Ishikawa (cell line): ENCODE measurements around the gene RNH1.

Experiments used
- CREB1 ChIP-seq: IDR thresholded peaks from 2 replicates; pipeline ENCODE4 v1.6.1; 2012; ENCODE audit warnings: low read depth
- EP300 ChIP-seq: IDR thresholded peaks from 2 replicates; pipeline ENCODE4 v1.6.1; 2012; ENCODE audit warnings: borderline replicate concordance
- FOXM1 ChIP-seq: IDR thresholded peaks from 2 replicates; pipeline ENCODE4 v1.6.1; 2012; ENCODE audit warnings: low read depth, borderline replicate concordance
- NFIC ChIP-seq: IDR thresholded peaks from 2 replicates; pipeline ENCODE4 v1.6.1; 2012
- TAF1 ChIP-seq: IDR thresholded peaks from 2 replicates; pipeline ENCODE4 v1.6.1; 2012; ENCODE audit warnings: low read depth, mild to moderate bottlenecking
- YY1 ChIP-seq: IDR thresholded peaks from 2 replicates; pipeline ENCODE4 v1.6.1; 2012; ENCODE audit warnings: low read depth
- TF ChIP-seq, protein P1 (sequence below): IDR thresholded peaks from 2 replicates; pipeline ENCODE4 v1.6.1; 2012
- TF ChIP-seq, protein P2 (sequence below): IDR thresholded peaks from 2 replicates; pipeline ENCODE4 v1.6.1; 2012
- TF ChIP-seq, protein P3 (sequence below): IDR thresholded peaks from 2 replicates; pipeline ENCODE4 v1.6.1; 2012; ENCODE audit warnings: low read depth, mild to moderate bottlenecking

DNA sequence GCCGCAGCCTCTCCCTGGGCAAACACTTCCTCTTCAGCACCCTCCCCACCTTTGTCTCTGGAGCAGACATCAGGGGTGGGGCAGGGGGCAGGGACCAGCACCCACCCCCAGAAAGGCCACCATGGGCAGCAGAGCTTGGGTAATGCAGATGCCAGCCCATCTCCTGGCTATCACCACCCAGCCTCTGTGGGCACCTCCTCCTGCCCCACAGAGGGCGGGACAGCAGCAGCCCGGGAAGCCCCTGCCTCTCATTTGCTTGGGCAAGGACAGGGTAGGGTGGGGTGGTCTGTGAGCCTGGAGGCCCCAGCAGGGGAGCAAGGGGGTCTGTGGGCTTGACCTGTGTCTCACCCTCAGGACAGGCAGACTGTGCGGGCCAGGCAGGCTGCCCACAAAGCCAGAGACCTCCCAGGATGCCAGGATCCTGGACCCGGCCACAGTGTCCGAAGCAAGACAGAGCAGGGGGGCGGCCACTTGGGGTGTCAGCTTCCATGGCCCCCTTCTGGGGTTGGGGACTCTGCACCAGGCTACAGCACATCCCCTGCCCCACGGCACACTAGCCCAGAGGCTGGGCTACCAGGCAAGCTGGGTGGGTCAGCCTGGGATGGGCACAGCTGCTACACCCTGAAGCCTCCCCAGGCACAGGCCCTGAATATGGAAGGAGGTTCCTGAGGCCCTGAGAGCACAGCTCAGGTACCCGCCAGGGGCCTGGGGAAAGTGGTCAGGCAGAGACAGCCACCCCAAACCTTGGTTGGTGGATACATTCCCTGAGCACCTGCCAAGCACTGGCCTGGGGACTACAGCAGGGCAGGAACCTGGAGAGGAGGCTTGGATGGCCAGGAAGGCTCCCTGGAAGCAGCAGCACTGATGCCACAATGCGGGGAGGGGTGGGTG lies 4.5 kb downstream of the RNH1 start:
- TF ChIP-seq FOXM1 (no peak), NFIC (no peak), CREB1 (no peak), EP300 (no peak), YY1 (no peak), TAF1 (no peak)
- TF ChIP-seq, protein P1, sequence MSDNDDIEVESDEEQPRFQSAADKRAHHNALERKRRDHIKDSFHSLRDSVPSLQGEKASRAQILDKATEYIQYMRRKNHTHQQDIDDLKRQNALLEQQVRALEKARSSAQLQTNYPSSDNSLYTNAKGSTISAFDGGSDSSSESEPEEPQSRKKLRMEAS, result no peak
- TF ChIP-seq, protein P2, sequence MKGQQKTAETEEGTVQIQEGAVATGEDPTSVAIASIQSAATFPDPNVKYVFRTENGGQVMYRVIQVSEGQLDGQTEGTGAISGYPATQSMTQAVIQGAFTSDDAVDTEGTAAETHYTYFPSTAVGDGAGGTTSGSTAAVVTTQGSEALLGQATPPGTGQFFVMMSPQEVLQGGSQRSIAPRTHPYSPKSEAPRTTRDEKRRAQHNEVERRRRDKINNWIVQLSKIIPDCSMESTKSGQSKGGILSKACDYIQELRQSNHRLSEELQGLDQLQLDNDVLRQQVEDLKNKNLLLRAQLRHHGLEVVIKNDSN, result no peak
- TF ChIP-seq, protein P3, sequence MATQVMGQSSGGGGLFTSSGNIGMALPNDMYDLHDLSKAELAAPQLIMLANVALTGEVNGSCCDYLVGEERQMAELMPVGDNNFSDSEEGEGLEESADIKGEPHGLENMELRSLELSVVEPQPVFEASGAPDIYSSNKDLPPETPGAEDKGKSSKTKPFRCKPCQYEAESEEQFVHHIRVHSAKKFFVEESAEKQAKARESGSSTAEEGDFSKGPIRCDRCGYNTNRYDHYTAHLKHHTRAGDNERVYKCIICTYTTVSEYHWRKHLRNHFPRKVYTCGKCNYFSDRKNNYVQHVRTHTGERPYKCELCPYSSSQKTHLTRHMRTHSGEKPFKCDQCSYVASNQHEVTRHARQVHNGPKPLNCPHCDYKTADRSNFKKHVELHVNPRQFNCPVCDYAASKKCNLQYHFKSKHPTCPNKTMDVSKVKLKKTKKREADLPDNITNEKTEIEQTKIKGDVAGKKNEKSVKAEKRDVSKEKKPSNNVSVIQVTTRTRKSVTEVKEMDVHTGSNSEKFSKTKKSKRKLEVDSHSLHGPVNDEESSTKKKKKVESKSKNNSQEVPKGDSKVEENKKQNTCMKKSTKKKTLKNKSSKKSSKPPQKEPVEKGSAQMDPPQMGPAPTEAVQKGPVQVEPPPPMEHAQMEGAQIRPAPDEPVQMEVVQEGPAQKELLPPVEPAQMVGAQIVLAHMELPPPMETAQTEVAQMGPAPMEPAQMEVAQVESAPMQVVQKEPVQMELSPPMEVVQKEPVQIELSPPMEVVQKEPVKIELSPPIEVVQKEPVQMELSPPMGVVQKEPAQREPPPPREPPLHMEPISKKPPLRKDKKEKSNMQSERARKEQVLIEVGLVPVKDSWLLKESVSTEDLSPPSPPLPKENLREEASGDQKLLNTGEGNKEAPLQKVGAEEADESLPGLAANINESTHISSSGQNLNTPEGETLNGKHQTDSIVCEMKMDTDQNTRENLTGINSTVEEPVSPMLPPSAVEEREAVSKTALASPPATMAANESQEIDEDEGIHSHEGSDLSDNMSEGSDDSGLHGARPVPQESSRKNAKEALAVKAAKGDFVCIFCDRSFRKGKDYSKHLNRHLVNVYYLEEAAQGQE, result no peak
